H1 (cell line): Measurements from ENCODE around the gene SLC9A4.

Experiments used
- EP300 ChIP-seq, 2 experiments: IDR thresholded peaks; 1 replicate in 1 of 2; 2 replicates in 1 of 2; pipeline ENCODE4 v1.6.1; 2011 to 2012; ENCODE audit warnings: low read depth in 2 of 2, low read length in 2 of 2, mild to moderate bottlenecking in 2 of 2, borderline replicate concordance in 1 of 2, inconsistent platforms in 1 of 2, moderate library complexity in 1 of 2
- POLR2A ChIP-seq, 2 experiments: IDR thresholded peaks; 1 replicate in 1 of 2; 2 replicates in 1 of 2; pipeline ENCODE4 v1.6.1; 2011; ENCODE audit warnings: low read depth in 2 of 2, low read length in 2 of 2, mild to moderate bottlenecking in 2 of 2; ENCODE audit errors: control extremely low read depth in 1 of 2
- RFX5 ChIP-seq: IDR thresholded peaks from 2 replicates; pipeline ENCODE4 v1.6.1; 2011; ENCODE audit warnings: low read depth, low read length, improper control_type of control experiment, borderline replicate concordance
- TBP ChIP-seq: IDR thresholded peaks from 2 replicates; pipeline ENCODE4 v1.6.1; 2011; ENCODE audit warnings: low read depth, low read length, improper control_type of control experiment
- TCF12 ChIP-seq: IDR thresholded peaks from 2 replicates; pipeline ENCODE4 v1.6.1; 2011; ENCODE audit warnings: low read depth, mild to moderate bottlenecking, low read length
- YY1 ChIP-seq: IDR thresholded peaks from 2 replicates; pipeline ENCODE4 v1.6.1; 2011; ENCODE audit warnings: low read depth, mild to moderate bottlenecking, low read length
- TF ChIP-seq, protein P1 (sequence below), 3 experiments: IDR thresholded peaks; 1 replicate in 2 of 3; 2 replicates in 1 of 3; pipeline versions ENCODE4 v1.5.1 to v1.6.1; 2011; ENCODE audit warnings: low read length in 3 of 3, mild to moderate bottlenecking in 3 of 3, inconsistent platforms in 2 of 3, low read depth in 1 of 3, moderate library complexity in 1 of 3; ENCODE audit not compliant: insufficient read depth in 1 of 3; ENCODE audit errors: control extremely low read depth in 1 of 3

DNA sequence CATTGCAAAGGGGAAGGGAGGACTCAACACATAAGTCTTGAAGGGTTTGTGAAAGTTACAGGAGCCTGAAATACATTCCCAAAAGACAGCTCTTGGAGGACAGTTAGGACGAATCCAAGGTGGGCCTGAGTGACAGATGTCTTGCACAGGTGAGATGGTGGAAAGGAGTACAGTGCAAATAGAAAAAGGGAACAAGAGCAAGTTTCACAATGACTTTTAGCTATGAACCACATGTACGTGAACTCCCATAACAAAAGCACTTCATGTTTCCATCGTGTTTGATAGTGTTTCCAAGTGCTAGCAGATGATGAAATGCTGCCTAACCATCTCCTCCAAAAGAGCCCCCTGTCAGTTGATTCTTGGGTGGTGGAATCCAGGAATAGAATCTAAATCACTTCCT, 48.3 kb upstream of the SLC9A4 start:
- TF ChIP-seq, protein P1, sequence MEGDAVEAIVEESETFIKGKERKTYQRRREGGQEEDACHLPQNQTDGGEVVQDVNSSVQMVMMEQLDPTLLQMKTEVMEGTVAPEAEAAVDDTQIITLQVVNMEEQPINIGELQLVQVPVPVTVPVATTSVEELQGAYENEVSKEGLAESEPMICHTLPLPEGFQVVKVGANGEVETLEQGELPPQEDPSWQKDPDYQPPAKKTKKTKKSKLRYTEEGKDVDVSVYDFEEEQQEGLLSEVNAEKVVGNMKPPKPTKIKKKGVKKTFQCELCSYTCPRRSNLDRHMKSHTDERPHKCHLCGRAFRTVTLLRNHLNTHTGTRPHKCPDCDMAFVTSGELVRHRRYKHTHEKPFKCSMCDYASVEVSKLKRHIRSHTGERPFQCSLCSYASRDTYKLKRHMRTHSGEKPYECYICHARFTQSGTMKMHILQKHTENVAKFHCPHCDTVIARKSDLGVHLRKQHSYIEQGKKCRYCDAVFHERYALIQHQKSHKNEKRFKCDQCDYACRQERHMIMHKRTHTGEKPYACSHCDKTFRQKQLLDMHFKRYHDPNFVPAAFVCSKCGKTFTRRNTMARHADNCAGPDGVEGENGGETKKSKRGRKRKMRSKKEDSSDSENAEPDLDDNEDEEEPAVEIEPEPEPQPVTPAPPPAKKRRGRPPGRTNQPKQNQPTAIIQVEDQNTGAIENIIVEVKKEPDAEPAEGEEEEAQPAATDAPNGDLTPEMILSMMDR (IDR thresholded peaks at IDR 0.05; ENCODE audit: control extremely low read depth in 1 of 3, insufficient read depth in 1 of 3, low read depth in 1 of 3, low read length in 3 of 3) = no peak
- TF ChIP-seq POLR2A (IDR thresholded peaks at IDR 0.05; ENCODE audit: control extremely low read depth in 1 of 2, low read depth in 2 of 2, low read length in 2 of 2) (no peak), YY1 (no peak), EP300 (IDR thresholded peaks at IDR 0.05; ENCODE audit: borderline replicate concordance in 1 of 2, low read depth in 2 of 2, low read length in 2 of 2) (no peak), TCF12 (no peak), TBP (no peak), RFX5 (no peak)
